Measurements from ENCODE around the gene ZNF768.
"Not testable (repeated sequence)": the region's sequence is repeated elsewhere in the genome, so short reads cannot be mapped to it uniquely, and the experiment has no call there.

Gene ZNF768

DNA sequence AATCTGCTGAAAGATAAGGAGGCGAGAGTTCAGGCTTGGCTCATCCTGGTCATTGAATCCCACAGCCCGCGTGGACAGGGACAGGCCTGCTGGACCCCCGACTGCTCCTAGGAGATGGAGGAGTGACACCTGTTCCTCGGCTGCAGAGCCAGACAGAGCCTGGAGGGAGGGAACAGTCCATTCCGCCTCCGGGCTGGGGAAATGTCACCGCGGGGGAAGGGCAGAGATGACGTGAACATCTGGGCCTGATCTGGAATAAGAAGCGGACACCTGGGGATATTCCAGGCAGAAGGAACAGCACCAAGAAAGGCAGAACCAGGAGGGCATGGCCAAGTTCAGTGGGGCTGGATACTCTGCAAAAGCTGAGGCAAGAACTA lies 6.8 kb upstream of the ZNF768 start:
- DNase-seq (ENCODE audit: low read depth), result no peak

DNA sequence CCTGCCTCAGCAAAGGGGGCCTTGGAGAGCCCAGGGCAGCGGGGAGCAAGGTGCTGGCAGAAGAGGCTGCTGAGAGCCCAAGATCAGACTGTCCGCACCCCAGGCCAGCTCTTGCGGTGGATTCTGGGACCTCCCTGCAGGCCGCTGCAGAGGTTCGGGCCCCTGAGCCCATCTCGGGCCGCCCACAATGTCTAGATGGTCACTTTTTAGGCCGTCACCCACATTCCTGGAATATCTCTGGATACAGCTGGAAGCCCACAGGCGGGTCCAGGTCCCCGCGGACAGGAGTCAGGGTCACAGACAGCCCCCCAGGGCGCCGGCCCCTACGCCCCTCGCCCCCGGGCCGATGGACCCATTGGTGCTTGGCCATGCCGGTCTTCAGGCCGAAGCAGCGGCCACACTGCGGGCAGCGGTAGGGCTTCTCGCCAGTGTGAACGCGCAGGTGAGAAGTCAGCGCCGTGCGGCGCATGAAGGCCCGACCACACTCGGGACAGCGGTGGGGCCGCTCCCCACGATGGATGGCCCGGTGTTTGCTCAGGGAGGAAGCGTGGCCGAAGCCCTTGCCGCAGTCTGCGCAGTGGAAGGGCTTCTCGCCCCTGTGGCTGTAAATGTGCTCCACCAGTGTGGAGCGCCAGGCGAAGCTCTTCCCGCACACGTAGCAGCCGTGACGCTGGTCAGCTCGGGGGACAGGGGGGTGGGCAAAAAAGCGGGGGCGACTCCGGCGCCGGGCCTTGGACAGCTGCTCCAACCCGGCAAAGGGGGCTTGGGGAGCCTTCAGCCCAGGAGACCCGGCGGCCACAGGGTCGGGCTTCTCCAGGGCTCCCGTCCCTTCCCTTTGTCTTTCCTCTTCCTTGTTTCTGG lies 6.1 kb upstream of the ZNF768 start:
- DNase-seq (ENCODE audit: low read depth), result no peak

- DNase-seq (ENCODE audit: low read depth), result no peak
Measured at GRCh38 chr16:30530163-30531037, 4.0 kb upstream of the ZNF768 start.

GRCh38 chr16:30528799-30529457 lies 2.6 kb upstream of the ZNF768 start:
- DNase-seq (ENCODE audit: low read depth), result no peak

- no peak for DNase-seq (ENCODE audit: low read depth)
Measured at GRCh38 chr16:30527635-30528178, 1.3 kb upstream of the ZNF768 start.

- DNase-seq (ENCODE audit: low read depth), result peak; percentile 97
Measured at GRCh38 chr16:30526823-30527634, 663 bp upstream of the ZNF768 start.

- DNase-seq (ENCODE audit: low read depth), result no peak
Measured at GRCh38 chr16:30525844-30526136, 576 bp downstream of the ZNF768 start.

DNA sequence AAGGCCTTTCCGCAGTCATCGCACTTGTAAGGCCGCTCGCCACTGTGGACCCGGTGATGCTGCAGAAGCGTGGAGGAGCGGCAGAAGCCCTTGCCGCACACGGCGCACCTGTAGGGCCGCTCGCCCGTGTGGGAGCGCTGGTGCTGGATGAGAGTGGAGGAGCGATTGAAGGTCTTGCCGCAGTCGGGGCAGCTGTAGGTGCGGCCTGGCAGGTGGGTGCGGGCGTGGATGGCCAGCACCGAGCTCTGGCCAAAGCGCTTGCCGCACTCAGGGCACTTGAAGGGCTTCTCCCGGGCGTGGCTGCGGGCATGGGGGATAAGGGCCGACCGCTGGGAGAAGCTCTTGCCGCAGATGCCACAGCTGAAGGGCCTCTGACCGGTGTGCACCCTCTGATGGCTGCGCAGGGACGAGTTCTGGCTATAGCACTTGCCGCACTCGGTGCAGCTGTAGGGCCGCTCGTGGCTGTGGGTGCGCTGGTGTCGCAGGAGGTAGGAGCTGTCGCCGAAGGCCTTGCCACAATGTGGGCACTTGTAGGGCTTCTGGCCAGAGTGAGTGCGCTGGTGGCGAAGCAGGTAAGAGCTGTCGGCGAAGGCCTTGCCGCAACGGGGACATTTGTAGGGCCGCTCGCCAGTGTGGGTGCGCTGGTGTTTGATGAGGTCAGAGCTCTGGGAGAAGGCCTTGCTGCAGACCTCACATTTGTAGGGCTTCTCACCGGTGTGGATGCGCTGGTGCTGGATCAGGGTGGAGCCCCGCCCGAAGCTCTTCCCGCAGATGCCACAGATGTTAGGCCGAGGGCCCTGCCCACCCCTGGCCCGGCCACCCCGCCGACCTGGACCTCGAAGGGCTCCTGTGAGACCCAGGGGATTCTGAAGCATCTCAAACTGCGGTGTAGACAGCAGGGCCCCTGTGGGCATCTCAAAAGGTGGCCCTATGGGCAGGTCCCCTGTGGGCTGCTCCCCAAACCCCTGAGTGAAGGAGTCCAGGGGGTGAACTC lies 1.5 kb downstream of the ZNF768 start:
- no peak for DNase-seq (ENCODE audit: low read depth)

GRCh38 chr16:30523768-30524574 lies 2.4 kb downstream of the ZNF768 start:
- DNase-seq (ENCODE audit: low read depth), result no peak

GRCh38 chr16:30522702-30523463 lies 3.5 kb downstream of the ZNF768 start:
- not testable (repeated sequence) for DNase-seq (ENCODE audit: low read depth)

- DNase-seq (ENCODE audit: low read depth), result no peak
Measured at GRCh38 chr16:30521873-30522641, 4.3 kb downstream of the ZNF768 start.

DNA sequence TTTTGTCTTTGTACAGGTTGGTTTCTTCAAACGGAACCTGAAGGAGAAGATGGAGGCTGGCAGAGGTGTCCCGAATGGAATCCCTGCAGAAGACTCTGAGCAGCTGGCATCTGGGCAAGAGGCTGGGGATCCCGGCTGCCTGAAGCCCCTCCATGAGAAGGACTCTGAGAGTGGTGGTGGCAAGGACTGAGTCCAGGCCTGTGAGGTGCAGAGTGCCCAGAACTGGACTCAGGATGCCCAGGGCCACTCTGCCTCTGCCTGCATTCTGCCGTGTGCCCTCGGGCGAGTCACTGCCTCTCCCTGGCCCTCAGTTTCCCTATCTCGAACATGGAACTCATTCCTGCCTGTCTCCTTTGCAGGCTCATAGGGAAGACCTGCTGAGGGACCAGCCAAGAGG lies 4.9 kb downstream of the ZNF768 start:
- no peak for DNase-seq (ENCODE audit: low read depth)

- no peak for DNase-seq (ENCODE audit: low read depth)
Measured at GRCh38 chr16:30519120-30520049, 7.0 kb downstream of the ZNF768 start.

- no peak for DNase-seq (ENCODE audit: low read depth)
Measured at GRCh38 chr16:30518552-30518951, 7.8 kb downstream of the ZNF768 start.

GRCh38 chr16:30515275-30515674 lies 11.1 kb downstream of the ZNF768 start:
- no peak for DNase-seq (ENCODE audit: low read depth)

DNA sequence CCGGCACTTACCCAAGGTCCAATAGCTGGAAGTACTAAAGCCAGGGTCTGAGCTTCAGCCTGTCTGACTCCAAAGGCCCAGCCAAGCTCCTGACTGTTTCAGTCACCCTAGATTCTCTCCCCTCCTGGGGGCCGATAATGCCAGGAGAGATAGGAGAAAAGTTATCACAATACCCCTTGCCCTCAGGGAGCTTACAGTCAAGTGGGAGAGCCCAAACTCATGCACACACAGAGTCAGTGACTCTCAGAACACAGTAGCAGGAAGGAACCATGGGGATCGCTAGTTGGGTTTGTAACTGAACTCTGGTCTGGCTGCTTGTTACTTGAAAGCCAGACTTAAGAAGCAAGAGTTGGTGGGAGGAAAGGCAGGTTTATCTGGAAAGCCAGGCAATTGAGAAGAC lies 14.9 kb downstream of the ZNF768 start:
- DNase-seq (ENCODE audit: low read depth), result no peak
